GM13976 (cell line): ENCODE results near the gene GABRG3.

ENCODE experiments used
- DNase-seq: peaks from one replicate; pipeline ENCODE4 v3.0.0; 2012; ENCODE audit warnings: low spot score
- in situ Hi-C: fragments of 300-500 bp; cut with MboI; formaldehyde crosslinking; loops from one replicate; pipeline ENCODE4 v1.12.0; 2022; ENCODE audit warnings: low sequenced_read_pairs, mixed read lengths, inconsistent platforms; ENCODE audit not compliant: unreplicated experiment
- TF ChIP-seq, protein P1 (sequence below): IDR thresholded peaks from 2 replicates; pipeline ENCODE4 v1.5.1; 2012; ENCODE audit warnings: borderline replicate concordance, mild to moderate bottlenecking; ENCODE audit not compliant: insufficient read depth; ENCODE audit errors: extremely low read depth, missing control alignments, control extremely low read depth

Gene GABRG3

GRCh38 chr15:27017168-27017809 is 46.3 kb downstream of the GABRG3 start:
- in situ Hi-C loops = no loop called here
- peak; percentile 64 for DNase-seq
- TF ChIP-seq, protein P1, sequence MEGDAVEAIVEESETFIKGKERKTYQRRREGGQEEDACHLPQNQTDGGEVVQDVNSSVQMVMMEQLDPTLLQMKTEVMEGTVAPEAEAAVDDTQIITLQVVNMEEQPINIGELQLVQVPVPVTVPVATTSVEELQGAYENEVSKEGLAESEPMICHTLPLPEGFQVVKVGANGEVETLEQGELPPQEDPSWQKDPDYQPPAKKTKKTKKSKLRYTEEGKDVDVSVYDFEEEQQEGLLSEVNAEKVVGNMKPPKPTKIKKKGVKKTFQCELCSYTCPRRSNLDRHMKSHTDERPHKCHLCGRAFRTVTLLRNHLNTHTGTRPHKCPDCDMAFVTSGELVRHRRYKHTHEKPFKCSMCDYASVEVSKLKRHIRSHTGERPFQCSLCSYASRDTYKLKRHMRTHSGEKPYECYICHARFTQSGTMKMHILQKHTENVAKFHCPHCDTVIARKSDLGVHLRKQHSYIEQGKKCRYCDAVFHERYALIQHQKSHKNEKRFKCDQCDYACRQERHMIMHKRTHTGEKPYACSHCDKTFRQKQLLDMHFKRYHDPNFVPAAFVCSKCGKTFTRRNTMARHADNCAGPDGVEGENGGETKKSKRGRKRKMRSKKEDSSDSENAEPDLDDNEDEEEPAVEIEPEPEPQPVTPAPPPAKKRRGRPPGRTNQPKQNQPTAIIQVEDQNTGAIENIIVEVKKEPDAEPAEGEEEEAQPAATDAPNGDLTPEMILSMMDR = no peak

GRCh38 chr15:27019687-27020086 is 48.7 kb downstream of the GABRG3 start:
- in situ Hi-C loops = no loop called here
- TF ChIP-seq, protein P1 = no peak
- no peak for DNase-seq

- TF ChIP-seq, protein P1 = no peak
- in situ Hi-C loops = no loop called here
- DNase-seq = no peak
Measured at GRCh38 chr15:27025481-27025966, 54.5 kb downstream of the GABRG3 start.

- DNase-seq = no peak
- in situ Hi-C loops = no loop called here
- TF ChIP-seq, protein P1 = no peak
Measured at GRCh38 chr15:27027229-27027628, 56.2 kb downstream of the GABRG3 start.

DNA sequence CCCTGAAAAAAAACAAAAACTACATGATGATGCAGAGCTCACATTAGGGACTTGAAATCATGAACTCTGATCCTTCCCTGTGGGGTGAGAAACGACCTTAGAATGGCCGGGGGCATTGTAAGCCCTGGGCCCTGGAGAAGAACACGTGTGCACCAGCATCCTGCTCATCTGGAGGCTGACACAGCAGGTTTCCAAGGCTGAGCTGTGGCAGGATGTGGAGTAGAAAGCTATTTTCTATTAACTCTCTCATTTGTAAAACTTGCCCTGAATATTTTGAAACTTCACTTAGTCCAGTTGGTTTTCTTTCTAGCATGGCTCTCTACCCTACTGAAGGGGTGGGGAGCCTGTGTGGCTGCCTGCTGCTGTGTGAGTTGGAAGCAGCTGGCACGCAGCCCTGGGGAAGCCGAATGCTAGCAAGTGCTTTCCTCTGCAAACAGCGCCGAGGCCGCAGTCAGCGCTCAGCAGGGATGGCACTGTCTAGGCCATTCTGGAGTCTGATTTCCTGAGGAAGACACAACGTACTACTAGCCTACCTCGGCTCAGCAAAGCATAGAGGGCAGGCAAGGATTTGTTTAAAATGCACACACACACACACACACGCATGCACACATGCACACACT is 58.0 kb downstream of the GABRG3 start:
- DNase-seq = no peak
- in situ Hi-C loops = no loop called here
- TF ChIP-seq, protein P1 = no peak

GRCh38 chr15:27036210-27036609 is 65.2 kb downstream of the GABRG3 start:
- TF ChIP-seq, protein P1 = no peak
- in situ Hi-C loops = no loop called here
- no peak for DNase-seq
